IMR-90 (cell line): ENCODE data around the gene RPL10A. TPM values are rescaled to one million over a fixed set of nuclear protein-coding genes. Genes with fewer than 3 reads are reported as not detected.

ENCODE experiments used
- ATAC-seq: fragments of 200-7000 bp; cut with Tn5 transposase; 2 replicates; pipeline ENCODE4 v1.9.1; 2020; ENCODE audit warnings: low read depth, mild to moderate bottlenecking, moderate library complexity
- Bru-seq: library from RNA; stranded (reverse); fragments of 400-500 nt; gene quantifications from one replicate; lab custom pipeline; 2021; lab: Mats Ljungman, UMichigan
- BruChase-seq, 2 experiments: library from RNA; stranded (reverse); fragments of 400-500 nt; gene quantifications; one replicate each; lab custom pipeline; 2021; lab: Mats Ljungman, UMichigan
- BruUV-seq: library from RNA; stranded (reverse); fragments of 400-500 nt; replicated peaks from 2 replicates; lab custom pipeline; 2021; lab: Mats Ljungman, UMichigan
- CTCF ChIA-PET: fragments of 300-600 bp; formaldehyde crosslinking; extraction: SDS; loops from one replicate; lab custom pipeline; 2021; ENCODE audit warnings: antibody characterized with exemption; lab: Yijun Ruan, JAX
- POLR2A ChIA-PET: fragments of 300-600 bp; sonication (Branson Sonifier 250); formaldehyde crosslinking; loops from one replicate; lab custom pipeline; 2022; ENCODE audit warnings: antibody characterized with exemption; ENCODE audit not compliant: unreplicated experiment; lab: Charles Lee
- DNase-seq: peaks from one replicate; pipeline ENCODE4 v3.0.0; 2013
- H2AFZ ChIP-seq: replicated peaks from 2 replicates; pipeline ENCODE3; 2013; ENCODE audit warnings: low read length, mild to moderate bottlenecking; ENCODE audit not compliant: poor library complexity
- H2AK5ac ChIP-seq: 2 replicates; pipeline ENCODE4 v1.6.1; 2013; ENCODE audit warnings: low read depth, low read length, inconsistent platforms
- H2AK9ac ChIP-seq: replicated peaks from 2 replicates; pipeline ENCODE3; 2013; ENCODE audit warnings: mild to moderate bottlenecking, low read depth, low read length, moderate library complexity; ENCODE audit not compliant: poor library complexity
- H2BK120ac ChIP-seq: 2 replicates; pipeline ENCODE4 v1.6.1; 2013; ENCODE audit warnings: low read depth, low read length, inconsistent platforms
- H2BK15ac ChIP-seq: 3 replicates; pipeline ENCODE4 v1.6.1; 2013; ENCODE audit warnings: low read depth, low read length, inconsistent platforms
- H2BK20ac ChIP-seq: 2 replicates; pipeline ENCODE4 v1.6.1; 2013; ENCODE audit warnings: low read depth, mild to moderate bottlenecking, inconsistent platforms, low read length, moderate library complexity
- H2BK5ac ChIP-seq: 2 replicates; pipeline ENCODE4 v1.6.1; 2013; ENCODE audit warnings: mild to moderate bottlenecking, low read depth, low read length, inconsistent platforms; ENCODE audit not compliant: poor library complexity, severe bottlenecking
- H3K14ac ChIP-seq: replicated peaks from 2 replicates; pipeline ENCODE4 v1.6.1; 2013; ENCODE audit warnings: low read depth, low read length, inconsistent platforms
- H3K18ac ChIP-seq: 2 replicates; pipeline ENCODE4 v1.6.1; 2013; ENCODE audit warnings: low read depth, low read length, control low read depth
- H3K23ac ChIP-seq: 2 replicates; pipeline ENCODE4 v1.6.1; 2013; ENCODE audit warnings: low read depth, low read length, inconsistent platforms
- H3K27ac ChIP-seq: 2 replicates; pipeline ENCODE4 v1.5.1; 2013; ENCODE audit warnings: mild to moderate bottlenecking, control low read depth, low read length; ENCODE audit not compliant: insufficient read depth
- H3K27me3 ChIP-seq: 2 replicates; pipeline ENCODE4 v1.6.1; 2013; ENCODE audit warnings: low read length; ENCODE audit not compliant: control insufficient read depth, insufficient read depth
- H3K36me3 ChIP-seq: 2 replicates; pipeline ENCODE4 v1.6.1; 2013; ENCODE audit warnings: low read length, mixed read lengths; ENCODE audit not compliant: control insufficient read depth, insufficient read depth
- H3K4ac ChIP-seq: 2 replicates; pipeline ENCODE4 v1.6.1; 2013; ENCODE audit warnings: low read depth, low read length, inconsistent platforms
- H3K4me1 ChIP-seq: 2 replicates; pipeline ENCODE4 v1.6.1; 2013; ENCODE audit warnings: low read length, mixed read lengths; ENCODE audit not compliant: control insufficient read depth, insufficient read depth
- H3K4me2 ChIP-seq: 2 replicates; pipeline ENCODE4 v1.6.1; 2013; ENCODE audit warnings: low read depth, mild to moderate bottlenecking, control low read depth, low read length, moderate library complexity
- H3K4me3 ChIP-seq: 2 replicates; pipeline ENCODE4 v1.5.1; 2013; ENCODE audit warnings: low read depth, mild to moderate bottlenecking, control low read depth, low read length, moderate library complexity; ENCODE audit not compliant: insufficient read depth
- H3K56ac ChIP-seq: 2 replicates; pipeline ENCODE4 v1.6.1; 2013; ENCODE audit warnings: low read length, inconsistent platforms; ENCODE audit not compliant: insufficient read depth; ENCODE audit errors: extremely low read depth
- H3K79me1 ChIP-seq, 2 experiments: 2 replicates each; pipeline ENCODE4 v1.6.1; 2013; ENCODE audit warnings: low read length in 2 of 2, inconsistent platforms in 1 of 2, low read depth in 1 of 2
- H3K9ac ChIP-seq: 2 replicates; pipeline ENCODE4 v1.6.1; 2013; ENCODE audit warnings: low read depth, low read length, control low read depth
- H3K9me1 ChIP-seq: 2 replicates; pipeline ENCODE4 v1.6.1; 2013; ENCODE audit warnings: low read length, inconsistent platforms; ENCODE audit not compliant: insufficient read depth
- H3K9me3 ChIP-seq: 2 replicates; pipeline ENCODE4 v1.6.1; 2013; ENCODE audit warnings: low read length; ENCODE audit not compliant: control insufficient read depth, insufficient read depth
- H4K20me1 ChIP-seq: 2 replicates; pipeline ENCODE4 v1.6.1; 2013; ENCODE audit warnings: low read length, inconsistent platforms; ENCODE audit not compliant: insufficient read depth
- H4K5ac ChIP-seq: 2 replicates; pipeline ENCODE4 v1.6.1; 2013; ENCODE audit warnings: mild to moderate bottlenecking, low read depth, low read length, control low read depth
- H4K8ac ChIP-seq, 2 experiments: 2 replicates each; pipeline ENCODE4 v1.6.1; 2013; ENCODE audit warnings: low read depth in 2 of 2, low read length in 2 of 2, control low read depth in 1 of 2, inconsistent platforms in 1 of 2
- H4K91ac ChIP-seq: 2 replicates; pipeline ENCODE4 v1.6.1; 2013; ENCODE audit warnings: low read depth, low read length, inconsistent platforms; ENCODE audit not compliant: insufficient read depth
- BHLHE40 ChIP-seq: fragments of 150-350 bp; IDR thresholded peaks from 2 replicates; pipeline ENCODE4 v1.6.1; 2016; ENCODE audit warnings: mild to moderate bottlenecking, low read depth, low read length
- CEBPB ChIP-seq: IDR thresholded peaks from 2 replicates; pipeline ENCODE4 v1.6.1; 2012; ENCODE audit warnings: low read depth, low read length, improper control_type of control experiment
- MAZ ChIP-seq: IDR thresholded peaks from 2 replicates; pipeline ENCODE4 v1.6.1; 2012; ENCODE audit warnings: low read depth, mild to moderate bottlenecking, low read length, improper control_type of control experiment, moderate library complexity, borderline replicate concordance
- MXI1 ChIP-seq: IDR thresholded peaks from 2 replicates; pipeline ENCODE4 v1.6.1; 2012; ENCODE audit warnings: low read depth, mild to moderate bottlenecking, low read length, moderate library complexity, borderline replicate concordance
- NFE2L2 ChIP-seq: fragments of 150-350 bp; IDR thresholded peaks from 2 replicates; pipeline ENCODE4 v1.6.1; 2016; ENCODE audit warnings: low read depth, mild to moderate bottlenecking, low read length
- POLR2A ChIP-seq: IDR thresholded peaks from 2 replicates; pipeline ENCODE4 v1.6.1; 2012; ENCODE audit warnings: mild to moderate bottlenecking, low read depth, low read length
- RAD21 ChIP-seq: IDR thresholded peaks from 2 replicates; pipeline ENCODE4 v1.6.1; 2012; ENCODE audit warnings: low read length, improper control_type of control experiment
- RFX5 ChIP-seq: IDR thresholded peaks from 2 replicates; pipeline ENCODE4 v1.8.0; 2012; ENCODE audit warnings: low read depth, mild to moderate bottlenecking, low read length, moderate library complexity
- SMC3 ChIP-seq: fragments of 150-350 bp; IDR thresholded peaks from 2 replicates; pipeline ENCODE4 v1.6.1; 2016; ENCODE audit warnings: low read depth, mild to moderate bottlenecking, antibody characterized with exemption, low read length, moderate library complexity
- WGBS, 2 experiments: methylation state at CpG; one replicate each; pipeline versions ENCODE4 v1.1.5 to v1.1.7; 2013; ENCODE audit warnings: missing lambda C conversion rate in 2 of 2; ENCODE audit not compliant: insufficient read length in 1 of 2; ENCODE audit errors: extremely low coverage in 2 of 2; 5-methylcytosine and 5-hydroxymethylcytosine counted together
- dilution Hi-C: fragments of 300-500 bp; cut with HindIII; formaldehyde crosslinking; loops from one replicate; pipeline ENCODE4 v1.14.3; 2018; ENCODE audit warnings: low sequenced_read_pairs; ENCODE audit not compliant: unreplicated experiment
- in situ Hi-C: fragments of 300-500 bp; cut with MboI; formaldehyde crosslinking; loops from 3 replicates; pipeline ENCODE4 v1.14.3; 2019; ENCODE audit warnings: low sequenced_read_pairs, inconsistent platforms, mixed read lengths
- intact Hi-C: fragments of 100-400 bp; cut with micrococcal nuclease; formaldehyde crosslinking; loops from 2 replicates; pipeline ENCODE4 v1.10.0; 2022
- long read RNA-seq: library from polyadenylated mRNA; unstranded; transcript quantifications from one replicate; pipeline ENCODE4 v2.0.0, GENCODE V29; 2021; ENCODE audit not compliant: unreplicated experiment
- polyA plus RNA-seq, 3 experiments: library from polyadenylated mRNA; depleted of rRNA; stranded (reverse); fragments of >200 nt; gene quantifications; 2 replicates each; pipeline ENCODE4 v1.2.3, GENCODE V29; 2012; ENCODE audit warnings: low replicate concordance in 1 of 3
- total RNA-seq: library from RNA; depleted of rRNA; stranded (reverse); fragments of >200 nt; gene quantifications from 2 replicates; pipeline ENCODE4 v1.2.3, GENCODE V29; 2012; rRNA removed
- TF ChIP-seq, protein P1 (sequence below): conservative IDR thresholded peaks from 2 replicates; pipeline ENCODE4 v1.5.1; 2012; ENCODE audit warnings: mild to moderate bottlenecking, low read depth, low read length, improper control_type of control experiment

The RPL10A gene
- total RNA-seq (1,746 and 2,310 TPM in 2 replicates), polyA plus RNA-seq (2012; rRNA removed) (3,153 and 3,261 TPM in 2 replicates), Bru-seq, nascent RNA (percentile 99 among the genes with signal in this experiment), BruChase-seq, experiment 1, labeled RNA remaining after a 6-hour chase (percentile 98 among the genes with signal in this experiment), BruChase-seq, experiment 2, labeled RNA remaining after a 2-hour chase (percentile 98 among the genes with signal in this experiment)
- polyA plus RNA-seq (2012; cell fraction: cytosol; rRNA removed), result 1,705 and 1,838 TPM in 2 replicates
- polyA plus RNA-seq (2012; cell fraction: nucleus; rRNA removed; ENCODE audit: low replicate concordance), result 1,133 and 1,323 TPM in 2 replicates
- long read RNA-seq, transcript RPL10A-201 (6 exons, 716 nt), result major isoform, 520 of 596 reads
- long read RNA-seq, transcript RPL10A-202 (5 exons, 1,063 nt), result minor isoform, 21 of 596 reads
- long read RNA-seq, transcript RPL10A-203 (5 exons, 1,069 nt), result minor isoform, 12 of 596 reads
- long read RNA-seq, partial matches to known transcripts, result 25 of 596 reads
- long read RNA-seq, other reads (novel, unspliced or antisense), result 13 of 596 reads

DNA sequence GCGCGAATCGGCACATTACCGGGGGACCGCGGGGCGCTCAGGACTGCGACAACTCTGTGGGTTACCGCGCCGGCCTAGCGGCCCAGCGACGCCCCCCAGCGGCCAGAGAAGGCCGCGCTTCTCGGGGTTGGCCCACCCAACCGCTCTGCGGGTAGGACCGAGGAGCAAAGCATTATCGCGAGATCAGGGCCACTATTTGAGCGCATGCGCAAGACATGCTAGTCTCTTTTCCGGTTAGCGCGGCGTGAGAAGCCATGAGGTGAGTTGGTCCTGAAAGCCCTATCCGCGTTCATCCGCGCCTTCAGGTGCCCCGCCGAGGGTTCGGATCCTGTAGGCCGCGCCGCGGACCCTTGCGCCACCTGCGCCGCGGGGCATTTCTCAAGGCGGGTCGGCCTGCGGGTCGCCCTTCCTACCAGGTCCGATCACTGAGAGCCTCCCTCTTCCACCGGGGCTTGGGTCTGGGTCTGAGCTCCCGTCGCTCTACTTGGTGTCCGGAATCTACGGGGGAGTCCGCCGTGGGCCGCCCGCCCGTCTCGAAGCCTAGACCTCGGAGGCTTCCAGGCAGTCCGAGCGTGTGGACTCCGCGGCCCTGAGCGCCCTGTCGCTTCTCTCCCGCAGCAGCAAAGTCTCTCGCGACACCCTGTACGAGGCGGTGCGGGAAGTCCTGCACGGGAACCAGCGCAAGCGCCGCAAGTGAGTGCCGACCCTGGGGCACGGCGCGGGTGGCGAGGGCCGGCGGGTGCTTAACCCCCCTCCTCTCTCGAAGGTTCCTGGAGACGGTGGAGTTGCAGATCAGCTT, at the start of gene RPL10A:
Gene RPL10A (plus strand): TSS at position 221 of the 799 bp plus-strand sequence. CDS start 34 bp downstream, at position 255.
- Histone ChIP-seq H3K36me3 (peaks cover 39% of the 10 kb centered on the region), H2BK15ac (no peak within 1 kb of the TSS), H4K5ac (peak within 1 kb of the TSS; percentile 47), H4K20me1 (peaks cover 51% of the 10 kb centered on the region), H2AFZ (peak within 1 kb of the TSS; percentile 98), H4K8ac (peak within 1 kb of the TSS; percentile 47 to 88), H2BK20ac (peak within 1 kb of the TSS; percentile 29; the same call in 1 of the 2 replicates), H3K4me3 (peak within 1 kb of the TSS; percentile 71), H4K91ac (peak within 1 kb of the TSS; percentile 71), H3K56ac (peak within 1 kb of the TSS; percentile 44), H3K27me3 (no peaks in the 10 kb centered on the region), H3K79me1 (peaks cover 7 to 37% of the 10 kb centered on the region in 2 experiments; a peak in 3 of 4 replicates), H3K27ac (peak within 1 kb of the TSS; percentile 79), H3K9ac (peak within 1 kb of the TSS; percentile 88), H2AK5ac (peak within 1 kb of the TSS; percentile 93), H3K18ac (0 out of 2 replicates have a peak within 1 kb of the TSS, but pooled peaks have one; percentile 8), H3K23ac (peak within 1 kb of the TSS; percentile 93), H3K9me1 (no peaks in the 10 kb centered on the region), H3K9me3 (no peaks in the 10 kb centered on the region), H2AK9ac (peak within 1 kb of the TSS; percentile 99), H3K14ac (peak within 1 kb of the TSS; percentile 94), H3K4me2 (peak within 1 kb of the TSS; percentile 87), H3K4ac (peak within 1 kb of the TSS; percentile 83), H3K4me1 (peaks cover 10% of the 10 kb centered on the region), H2BK120ac (peak within 1 kb of the TSS; percentile 69), H2BK5ac (peak within 1 kb of the TSS; percentile 71)
- peak; percentile 96 for DNase-seq
- WGBS, 2 experiments, result 0% methylated on average over 38 of the region's 86 CpGs; no CpG with 5 or more reads in 1 of the 2 experiments
- in situ Hi-C loops (no loop called here), intact Hi-C loops (loop anchor here (1.0 to 5.0 kb wide), 2 partner anchors 126 to 171 kb away; partner anchors contain the start of genes DEF6 and PPARD), dilution Hi-C loops (no loop called here)
- ChIA-PET POLR2A (no interaction called here), CTCF (interaction anchor here (0.9 to 1.2 kb wide), 2 partner anchors 49 to 125 kb away, joined by 3 read pairs; no protein-coding TSS in a partner anchor)
- TSS peak; percentile 77 for BruUV-seq
- TF ChIP-seq, protein P1, sequence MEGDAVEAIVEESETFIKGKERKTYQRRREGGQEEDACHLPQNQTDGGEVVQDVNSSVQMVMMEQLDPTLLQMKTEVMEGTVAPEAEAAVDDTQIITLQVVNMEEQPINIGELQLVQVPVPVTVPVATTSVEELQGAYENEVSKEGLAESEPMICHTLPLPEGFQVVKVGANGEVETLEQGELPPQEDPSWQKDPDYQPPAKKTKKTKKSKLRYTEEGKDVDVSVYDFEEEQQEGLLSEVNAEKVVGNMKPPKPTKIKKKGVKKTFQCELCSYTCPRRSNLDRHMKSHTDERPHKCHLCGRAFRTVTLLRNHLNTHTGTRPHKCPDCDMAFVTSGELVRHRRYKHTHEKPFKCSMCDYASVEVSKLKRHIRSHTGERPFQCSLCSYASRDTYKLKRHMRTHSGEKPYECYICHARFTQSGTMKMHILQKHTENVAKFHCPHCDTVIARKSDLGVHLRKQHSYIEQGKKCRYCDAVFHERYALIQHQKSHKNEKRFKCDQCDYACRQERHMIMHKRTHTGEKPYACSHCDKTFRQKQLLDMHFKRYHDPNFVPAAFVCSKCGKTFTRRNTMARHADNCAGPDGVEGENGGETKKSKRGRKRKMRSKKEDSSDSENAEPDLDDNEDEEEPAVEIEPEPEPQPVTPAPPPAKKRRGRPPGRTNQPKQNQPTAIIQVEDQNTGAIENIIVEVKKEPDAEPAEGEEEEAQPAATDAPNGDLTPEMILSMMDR, result peak; percentile 99
- peak; percentile 99 for TF ChIP-seq POLR2A
- peak; percentile 89 for TF ChIP-seq RAD21
- peak; percentile 88 for TF ChIP-seq SMC3
- no peak for TF ChIP-seq CEBPB
- peak; percentile 94 for TF ChIP-seq MXI1
- no peak for TF ChIP-seq RFX5
- TF ChIP-seq BHLHE40, result 0 out of 2 replicates have a peak, but pooled peaks have one; percentile 24
- TF ChIP-seq MAZ, result peak; percentile 74; the same call in 1 of the 2 replicates
- TF ChIP-seq NFE2L2, result no peak
- peak; percentile 88 for ATAC-seq
